ENCODE results near the gene EIPR1.

The EIPR1 gene

DNA sequence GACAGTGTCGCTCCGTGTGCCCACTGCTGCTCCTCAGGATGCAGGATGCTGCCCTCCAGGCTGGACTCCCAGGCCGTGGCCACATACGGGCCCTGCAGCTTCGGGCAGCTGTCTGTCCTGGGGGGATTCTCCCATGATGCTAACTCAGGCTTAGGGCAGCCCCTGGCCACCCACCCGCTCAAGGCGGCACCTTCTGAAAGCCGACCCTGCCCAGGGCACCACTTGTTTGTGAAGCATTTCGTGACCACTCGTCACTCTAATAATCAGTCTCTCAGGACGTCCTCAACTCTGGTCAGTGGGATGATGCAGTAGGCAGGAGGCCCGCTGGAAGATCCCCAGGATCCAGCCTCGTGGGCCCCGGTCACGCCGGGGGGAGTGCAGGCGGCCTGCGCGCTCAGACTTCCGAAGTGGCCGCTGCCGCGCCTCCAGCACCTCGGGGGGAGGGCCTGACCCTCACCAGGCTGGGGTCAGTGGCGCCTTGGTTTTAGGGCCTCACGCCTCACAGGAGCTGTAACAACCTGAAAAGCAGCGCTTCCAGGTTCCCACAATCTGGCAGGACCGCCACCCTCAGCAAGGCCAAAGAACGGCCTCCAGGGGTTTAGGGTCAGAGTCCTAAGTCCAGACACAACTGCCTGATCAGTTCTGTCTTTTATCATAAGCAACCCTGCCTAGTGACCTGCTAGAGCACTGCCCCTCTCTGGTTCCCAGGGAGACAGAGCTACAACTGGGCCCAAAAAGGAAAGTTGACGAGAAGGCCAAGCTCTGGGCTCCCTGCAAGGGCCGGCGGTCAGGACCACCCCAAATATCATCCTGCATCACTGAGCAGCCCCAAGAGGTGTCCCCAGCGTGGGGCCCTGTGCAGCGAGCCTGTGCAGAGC, 53.0 kb downstream of the EIPR1 start:
- Histone ChIP-seq H3K23ac (ENCODE audit: low read length) (no peak overlapping the region), H2AFZ (ENCODE audit: insufficient read depth, low read length, poor library complexity) (no peak overlapping the region), H4K8ac (ENCODE audit: low read depth, low read length) (no peak overlapping the region), H3K9ac (ENCODE audit: low read length) (no peak overlapping the region), H3K4me1 (ENCODE audit: control insufficient read depth in 1 of 2, insufficient read depth in 2 of 2, low read length in 2 of 2) (peaks cover 0 to 4% of the 10 kb centered on the region in 2 experiments), H3K4me2 (ENCODE audit: low read length) (no peak overlapping the region), H4K12ac (ENCODE audit: low read depth, low read length) (no peak overlapping the region), H3K4me3 (ENCODE audit: low read depth, low read length) (no peak overlapping the region), H3K4ac (ENCODE audit: low read depth, low read length) (no peak overlapping the region), H3K79me2 (ENCODE audit: control insufficient read depth, insufficient read depth, low read length, poor library complexity) (no peaks in the 10 kb centered on the region), H2AK5ac (ENCODE audit: low read length) (no peak overlapping the region), H3K14ac (ENCODE audit: low read length) (no peak overlapping the region), H2BK12ac (ENCODE audit: low read length) (no peak overlapping the region), H3K27ac (ENCODE audit: low read depth, low read length) (no peak overlapping the region), H2BK5ac (ENCODE audit: low read depth, low read length, poor library complexity) (no peak overlapping the region), H3K18ac (ENCODE audit: low read length) (no peak overlapping the region), H3K9me3 (ENCODE audit: insufficient read depth, low read depth, low read length) (peaks cover 2% of the 10 kb centered on the region), H2BK120ac (ENCODE audit: insufficient read depth, low read length, poor library complexity) (no peak overlapping the region), H4K91ac (ENCODE audit: low read depth, low read length) (no peak overlapping the region), H3K36me3 (ENCODE audit: control insufficient read depth in 1 of 2, insufficient read depth in 2 of 2, low read length in 2 of 2) (peaks cover 3 to 7% of the 10 kb centered on the region in 2 experiments), H3K79me1 (ENCODE audit: low read length) (no peaks in the 10 kb centered on the region), H3K27me3 (ENCODE audit: insufficient read depth, low read length) (no peaks in the 10 kb centered on the region)
- DNase-seq: no peak
- WGBS (ENCODE audit: extremely low coverage, insufficient coverage, insufficient read length): no CpG with 5 or more reads among the region's 34 CpGs

DNA sequence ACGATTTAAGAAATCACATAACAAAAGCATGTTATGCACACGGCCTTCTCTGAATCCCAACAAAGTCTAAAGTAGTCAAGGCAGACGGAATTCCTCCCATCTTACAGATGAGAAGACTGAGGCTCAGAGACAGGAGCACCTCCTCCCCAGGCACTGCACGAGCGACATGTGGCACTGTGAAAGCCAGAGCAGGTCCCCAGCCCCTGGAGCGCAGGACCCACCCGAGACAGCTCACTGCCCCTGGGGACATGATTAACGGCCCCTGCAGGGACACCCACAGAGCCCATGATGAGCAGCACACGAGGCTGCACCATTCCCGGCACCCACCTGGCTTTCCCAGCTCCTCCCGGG, 53.6 kb downstream of the EIPR1 start:
- no peak overlapping the region for H4K8ac ChIP-seq (ENCODE audit: low read depth, low read length)
- no peak overlapping the region for H2BK12ac ChIP-seq (ENCODE audit: low read length)
- no peak overlapping the region for H3K18ac ChIP-seq (ENCODE audit: low read length)
- H2AFZ ChIP-seq (ENCODE audit: insufficient read depth, low read length, poor library complexity): no peak overlapping the region
- H3K4ac ChIP-seq (ENCODE audit: low read depth, low read length): no peak overlapping the region
- no CpG with 5 or more reads among the region's 11 CpGs for WGBS (ENCODE audit: extremely low coverage, insufficient coverage, insufficient read length)
- H3K23ac ChIP-seq (ENCODE audit: low read length): no peak overlapping the region
- no peak for DNase-seq
- peaks cover 0 to 4% of the 10 kb centered on the region in 2 experiments for H3K4me1 ChIP-seq (ENCODE audit: control insufficient read depth in 1 of 2, insufficient read depth in 2 of 2, low read length in 2 of 2)
- no peak overlapping the region for H2BK120ac ChIP-seq (ENCODE audit: insufficient read depth, low read length, poor library complexity)
- H3K79me2 ChIP-seq (ENCODE audit: control insufficient read depth, insufficient read depth, low read length, poor library complexity): no peaks in the 10 kb centered on the region
- no peak overlapping the region for H2BK5ac ChIP-seq (ENCODE audit: low read depth, low read length, poor library complexity)
- no peak overlapping the region for H3K4me3 ChIP-seq (ENCODE audit: low read depth, low read length)
- no peak overlapping the region for H2AK5ac ChIP-seq (ENCODE audit: low read length)
- no peak overlapping the region for H3K27ac ChIP-seq (ENCODE audit: low read depth, low read length)
- H3K9me3 ChIP-seq (ENCODE audit: insufficient read depth, low read depth, low read length): peaks cover 2% of the 10 kb centered on the region
- H3K27me3 ChIP-seq (ENCODE audit: insufficient read depth, low read length): no peaks in the 10 kb centered on the region
- H3K36me3 ChIP-seq (ENCODE audit: control insufficient read depth in 1 of 2, insufficient read depth in 2 of 2, low read length in 2 of 2): peaks cover 3 to 7% of the 10 kb centered on the region in 2 experiments
- H3K4me2 ChIP-seq (ENCODE audit: low read length): no peak overlapping the region
- no peak overlapping the region for H3K9ac ChIP-seq (ENCODE audit: low read length)
- H3K14ac ChIP-seq (ENCODE audit: low read length): no peak overlapping the region
- no peak overlapping the region for H4K91ac ChIP-seq (ENCODE audit: low read depth, low read length)
- no peak overlapping the region for H4K12ac ChIP-seq (ENCODE audit: low read depth, low read length)
- H3K79me1 ChIP-seq (ENCODE audit: low read length): no peaks in the 10 kb centered on the region

DNA sequence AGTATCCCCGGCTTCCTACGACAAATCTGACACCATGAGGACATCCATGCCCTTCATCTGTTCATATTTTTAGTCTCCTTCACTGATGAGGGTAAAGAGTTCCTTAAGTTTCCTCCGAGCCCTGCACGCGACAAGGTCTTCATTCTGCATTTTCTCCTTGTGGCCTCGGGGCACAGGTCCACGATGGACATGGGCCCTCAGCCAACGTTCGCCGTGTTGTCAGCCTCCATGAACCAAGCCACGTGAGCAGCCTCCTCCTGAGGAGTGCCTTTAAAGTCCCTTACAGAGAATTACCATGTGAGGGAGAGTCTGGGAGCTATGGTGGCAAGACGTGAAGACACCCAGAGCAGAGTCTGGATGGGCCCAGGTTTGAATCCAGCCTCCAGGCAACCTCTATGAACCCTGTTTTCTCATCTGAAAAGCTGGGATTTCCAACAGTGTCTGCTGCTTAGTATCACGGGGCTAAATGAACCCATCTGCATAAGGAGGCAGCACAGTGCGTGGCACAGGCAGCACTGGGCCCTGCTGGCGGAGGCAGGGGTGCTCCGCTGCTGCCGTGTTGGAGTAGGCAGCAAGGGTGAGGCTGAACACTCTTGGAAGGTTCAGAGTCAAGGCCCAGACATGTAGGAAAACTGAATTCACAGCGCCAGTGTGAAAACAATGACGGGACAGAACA, 54.1 kb downstream of the EIPR1 start:
- Histone ChIP-seq H3K79me1 (ENCODE audit: low read length) (no peaks in the 10 kb centered on the region), H3K4ac (ENCODE audit: low read depth, low read length) (no peak overlapping the region), H3K27me3 (ENCODE audit: insufficient read depth, low read length) (no peaks in the 10 kb centered on the region), H3K18ac (ENCODE audit: low read length) (no peak overlapping the region), H4K12ac (ENCODE audit: low read depth, low read length) (no peak overlapping the region), H4K8ac (ENCODE audit: low read depth, low read length) (no peak overlapping the region), H3K14ac (ENCODE audit: low read length) (no peak overlapping the region), H2AFZ (ENCODE audit: insufficient read depth, low read length, poor library complexity) (no peak overlapping the region), H3K9ac (ENCODE audit: low read length) (no peak overlapping the region), H3K9me3 (ENCODE audit: insufficient read depth, low read depth, low read length) (peaks cover 2% of the 10 kb centered on the region), H2BK120ac (ENCODE audit: insufficient read depth, low read length, poor library complexity) (no peak overlapping the region), H2AK5ac (ENCODE audit: low read length) (no peak overlapping the region), H2BK5ac (ENCODE audit: low read depth, low read length, poor library complexity) (no peak overlapping the region), H3K23ac (ENCODE audit: low read length) (no peak overlapping the region), H3K79me2 (ENCODE audit: control insufficient read depth, insufficient read depth, low read length, poor library complexity) (no peaks in the 10 kb centered on the region), H3K4me2 (ENCODE audit: low read length) (no peak overlapping the region), H3K36me3 (ENCODE audit: control insufficient read depth in 1 of 2, insufficient read depth in 2 of 2, low read length in 2 of 2) (peaks cover 5 to 10% of the 10 kb centered on the region in 2 experiments), H4K91ac (ENCODE audit: low read depth, low read length) (no peak overlapping the region), H2BK12ac (ENCODE audit: low read length) (no peak overlapping the region), H3K4me3 (ENCODE audit: low read depth, low read length) (no peak overlapping the region), H3K4me1 (ENCODE audit: control insufficient read depth in 1 of 2, insufficient read depth in 2 of 2, low read length in 2 of 2) (peaks cover 0 to 4% of the 10 kb centered on the region in 2 experiments), H3K27ac (ENCODE audit: low read depth, low read length) (no peak overlapping the region)
- DNase-seq: no peak
- WGBS (ENCODE audit: extremely low coverage, insufficient coverage, insufficient read length): no CpG with 5 or more reads among the region's 19 CpGs

DNA sequence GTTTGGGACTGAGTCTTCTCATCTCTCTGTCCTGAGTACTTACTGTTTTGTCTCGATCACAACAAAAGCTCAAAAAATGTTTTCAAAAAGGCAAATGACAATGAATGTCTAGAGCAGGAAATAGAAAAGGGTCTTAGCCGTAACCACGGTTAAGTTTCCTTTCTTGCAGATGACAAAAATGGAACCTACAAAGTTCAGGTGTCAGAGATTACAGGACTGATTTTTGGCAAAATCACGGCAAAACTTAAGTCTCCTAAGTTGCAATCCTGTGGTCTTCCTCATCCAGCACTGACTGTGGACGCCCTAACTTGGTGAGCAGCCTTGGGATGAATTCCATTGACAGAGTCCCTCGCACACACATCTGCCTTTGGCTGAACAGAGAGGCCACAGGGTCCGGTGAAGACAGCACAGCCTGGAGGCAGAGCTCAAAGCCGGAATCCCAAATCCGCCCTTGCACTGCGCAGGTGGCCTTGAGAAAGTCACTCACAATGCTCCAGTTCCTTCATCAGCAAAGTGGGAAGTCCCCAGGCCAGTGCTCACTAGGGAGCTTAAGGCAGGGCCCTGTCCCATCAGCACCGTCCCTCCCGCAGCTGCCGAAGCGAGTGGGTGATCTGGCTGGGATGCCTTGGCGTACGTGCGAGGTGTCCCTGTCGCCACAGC, 55.2 kb downstream of the EIPR1 start:
- Histone ChIP-seq H3K27me3 (ENCODE audit: insufficient read depth, low read length) (no peaks in the 10 kb centered on the region), H3K9ac (ENCODE audit: low read length) (no peak overlapping the region), H4K12ac (ENCODE audit: low read depth, low read length) (no peak overlapping the region), H3K4me1 (ENCODE audit: control insufficient read depth in 1 of 2, insufficient read depth in 2 of 2, low read length in 2 of 2) (peaks cover 0 to 4% of the 10 kb centered on the region in 2 experiments), H4K91ac (ENCODE audit: low read depth, low read length) (no peak overlapping the region), H3K23ac (ENCODE audit: low read length) (no peak overlapping the region), H3K4ac (ENCODE audit: low read depth, low read length) (no peak overlapping the region), H2AFZ (ENCODE audit: insufficient read depth, low read length, poor library complexity) (no peak overlapping the region), H3K79me2 (ENCODE audit: control insufficient read depth, insufficient read depth, low read length, poor library complexity) (no peaks in the 10 kb centered on the region), H2AK5ac (ENCODE audit: low read length) (no peak overlapping the region), H3K4me2 (ENCODE audit: low read length) (no peak overlapping the region), H3K14ac (ENCODE audit: low read length) (no peak overlapping the region), H3K4me3 (ENCODE audit: low read depth, low read length) (no peak overlapping the region), H2BK5ac (ENCODE audit: low read depth, low read length, poor library complexity) (no peak overlapping the region), H3K27ac (ENCODE audit: low read depth, low read length) (no peak overlapping the region), H2BK120ac (ENCODE audit: insufficient read depth, low read length, poor library complexity) (no peak overlapping the region), H3K36me3 (ENCODE audit: control insufficient read depth in 1 of 2, insufficient read depth in 2 of 2, low read length in 2 of 2) (peaks cover 5 to 15% of the 10 kb centered on the region in 2 experiments), H3K79me1 (ENCODE audit: low read length) (no peaks in the 10 kb centered on the region), H4K8ac (ENCODE audit: low read depth, low read length) (no peak overlapping the region), H2BK12ac (ENCODE audit: low read length) (no peak overlapping the region), H3K9me3 (ENCODE audit: insufficient read depth, low read depth, low read length) (no peaks in the 10 kb centered on the region), H3K18ac (ENCODE audit: low read length) (no peak overlapping the region)
- WGBS (ENCODE audit: extremely low coverage, insufficient coverage, insufficient read length): no CpG with 5 or more reads among the region's 18 CpGs
- DNase-seq: no peak
